IMR-90 (cell line): ENCODE data around the gene NECAB2. TPM values are rescaled to one million over a fixed set of nuclear protein-coding genes. Genes with fewer than 3 reads are reported as not detected.
A peak's percentile ranks its signal among the peaks of the same experiment; 100 is the strongest.

Source experiments
- ATAC-seq: fragments of 200-7000 bp; cut with Tn5 transposase; 2 replicates; pipeline ENCODE4 v1.9.1; 2020; ENCODE audit warnings: low read depth, mild to moderate bottlenecking, moderate library complexity
- BruUV-seq: library from RNA; stranded (reverse); fragments of 400-500 nt; replicated peaks from 2 replicates; lab custom pipeline; 2021; lab: Mats Ljungman, UMichigan
- CTCF ChIA-PET: fragments of 300-600 bp; formaldehyde crosslinking; extraction: SDS; loops from one replicate; lab custom pipeline; 2021; ENCODE audit warnings: antibody characterized with exemption; lab: Yijun Ruan, JAX
- POLR2A ChIA-PET: fragments of 300-600 bp; sonication (Branson Sonifier 250); formaldehyde crosslinking; loops from one replicate; lab custom pipeline; 2022; ENCODE audit warnings: antibody characterized with exemption; ENCODE audit not compliant: unreplicated experiment; lab: Charles Lee
- DNase-seq: peaks from one replicate; pipeline ENCODE4 v3.0.0; 2013
- H2AFZ ChIP-seq: replicated peaks from 2 replicates; pipeline ENCODE3; 2013; ENCODE audit warnings: low read length, mild to moderate bottlenecking; ENCODE audit not compliant: poor library complexity
- H2AK5ac ChIP-seq: 2 replicates; pipeline ENCODE4 v1.6.1; 2013; ENCODE audit warnings: low read depth, low read length, inconsistent platforms
- H2AK9ac ChIP-seq: replicated peaks from 2 replicates; pipeline ENCODE3; 2013; ENCODE audit warnings: mild to moderate bottlenecking, low read depth, low read length, moderate library complexity; ENCODE audit not compliant: poor library complexity
- H2BK120ac ChIP-seq: 2 replicates; pipeline ENCODE4 v1.6.1; 2013; ENCODE audit warnings: low read depth, low read length, inconsistent platforms
- H2BK15ac ChIP-seq: 3 replicates; pipeline ENCODE4 v1.6.1; 2013; ENCODE audit warnings: low read depth, low read length, inconsistent platforms
- H2BK20ac ChIP-seq: 2 replicates; pipeline ENCODE4 v1.6.1; 2013; ENCODE audit warnings: low read depth, mild to moderate bottlenecking, inconsistent platforms, low read length, moderate library complexity
- H2BK5ac ChIP-seq: 2 replicates; pipeline ENCODE4 v1.6.1; 2013; ENCODE audit warnings: mild to moderate bottlenecking, low read depth, low read length, inconsistent platforms; ENCODE audit not compliant: poor library complexity, severe bottlenecking
- H3K14ac ChIP-seq: replicated peaks from 2 replicates; pipeline ENCODE4 v1.6.1; 2013; ENCODE audit warnings: low read depth, low read length, inconsistent platforms
- H3K18ac ChIP-seq: 2 replicates; pipeline ENCODE4 v1.6.1; 2013; ENCODE audit warnings: low read depth, low read length, control low read depth
- H3K23ac ChIP-seq: 2 replicates; pipeline ENCODE4 v1.6.1; 2013; ENCODE audit warnings: low read depth, low read length, inconsistent platforms
- H3K27ac ChIP-seq: 2 replicates; pipeline ENCODE4 v1.5.1; 2013; ENCODE audit warnings: mild to moderate bottlenecking, control low read depth, low read length; ENCODE audit not compliant: insufficient read depth
- H3K27me3 ChIP-seq: 2 replicates; pipeline ENCODE4 v1.6.1; 2013; ENCODE audit warnings: low read length; ENCODE audit not compliant: control insufficient read depth, insufficient read depth
- H3K36me3 ChIP-seq: 2 replicates; pipeline ENCODE4 v1.6.1; 2013; ENCODE audit warnings: low read length, mixed read lengths; ENCODE audit not compliant: control insufficient read depth, insufficient read depth
- H3K4ac ChIP-seq: 2 replicates; pipeline ENCODE4 v1.6.1; 2013; ENCODE audit warnings: low read depth, low read length, inconsistent platforms
- H3K4me1 ChIP-seq: 2 replicates; pipeline ENCODE4 v1.6.1; 2013; ENCODE audit warnings: low read length, mixed read lengths; ENCODE audit not compliant: control insufficient read depth, insufficient read depth
- H3K4me2 ChIP-seq: 2 replicates; pipeline ENCODE4 v1.6.1; 2013; ENCODE audit warnings: low read depth, mild to moderate bottlenecking, control low read depth, low read length, moderate library complexity
- H3K4me3 ChIP-seq: 2 replicates; pipeline ENCODE4 v1.5.1; 2013; ENCODE audit warnings: low read depth, mild to moderate bottlenecking, control low read depth, low read length, moderate library complexity; ENCODE audit not compliant: insufficient read depth
- H3K56ac ChIP-seq: 2 replicates; pipeline ENCODE4 v1.6.1; 2013; ENCODE audit warnings: low read length, inconsistent platforms; ENCODE audit not compliant: insufficient read depth; ENCODE audit errors: extremely low read depth
- H3K79me1 ChIP-seq, 2 experiments: 2 replicates each; pipeline ENCODE4 v1.6.1; 2013; ENCODE audit warnings: low read length in 2 of 2, inconsistent platforms in 1 of 2, low read depth in 1 of 2
- H3K9ac ChIP-seq: 2 replicates; pipeline ENCODE4 v1.6.1; 2013; ENCODE audit warnings: low read depth, low read length, control low read depth
- H3K9me1 ChIP-seq: 2 replicates; pipeline ENCODE4 v1.6.1; 2013; ENCODE audit warnings: low read length, inconsistent platforms; ENCODE audit not compliant: insufficient read depth
- H3K9me3 ChIP-seq: 2 replicates; pipeline ENCODE4 v1.6.1; 2013; ENCODE audit warnings: low read length; ENCODE audit not compliant: control insufficient read depth, insufficient read depth
- H4K20me1 ChIP-seq: 2 replicates; pipeline ENCODE4 v1.6.1; 2013; ENCODE audit warnings: low read length, inconsistent platforms; ENCODE audit not compliant: insufficient read depth
- H4K5ac ChIP-seq: 2 replicates; pipeline ENCODE4 v1.6.1; 2013; ENCODE audit warnings: mild to moderate bottlenecking, low read depth, low read length, control low read depth
- H4K8ac ChIP-seq, 2 experiments: 2 replicates each; pipeline ENCODE4 v1.6.1; 2013; ENCODE audit warnings: low read depth in 2 of 2, low read length in 2 of 2, control low read depth in 1 of 2, inconsistent platforms in 1 of 2
- H4K91ac ChIP-seq: 2 replicates; pipeline ENCODE4 v1.6.1; 2013; ENCODE audit warnings: low read depth, low read length, inconsistent platforms; ENCODE audit not compliant: insufficient read depth
- BHLHE40 ChIP-seq: fragments of 150-350 bp; IDR thresholded peaks from 2 replicates; pipeline ENCODE4 v1.6.1; 2016; ENCODE audit warnings: mild to moderate bottlenecking, low read depth, low read length
- CEBPB ChIP-seq: IDR thresholded peaks from 2 replicates; pipeline ENCODE4 v1.6.1; 2012; ENCODE audit warnings: low read depth, low read length, improper control_type of control experiment
- CHD1 ChIP-seq: IDR thresholded peaks from 2 replicates; pipeline ENCODE4 v1.6.1; 2012; ENCODE audit warnings: low read depth, low read length, improper control_type of control experiment
- FOS ChIP-seq: fragments of 150-350 bp; IDR thresholded peaks from 2 replicates; pipeline ENCODE4 v1.6.1; 2016; ENCODE audit warnings: low read depth, low read length
- MAFK ChIP-seq: IDR thresholded peaks from 2 replicates; pipeline ENCODE4 v1.6.1; 2012; ENCODE audit warnings: low read depth, low read length, improper control_type of control experiment
- MAZ ChIP-seq: IDR thresholded peaks from 2 replicates; pipeline ENCODE4 v1.6.1; 2012; ENCODE audit warnings: low read depth, mild to moderate bottlenecking, low read length, improper control_type of control experiment, moderate library complexity, borderline replicate concordance
- MXI1 ChIP-seq: IDR thresholded peaks from 2 replicates; pipeline ENCODE4 v1.6.1; 2012; ENCODE audit warnings: low read depth, mild to moderate bottlenecking, low read length, moderate library complexity, borderline replicate concordance
- NFE2L2 ChIP-seq: fragments of 150-350 bp; IDR thresholded peaks from 2 replicates; pipeline ENCODE4 v1.6.1; 2016; ENCODE audit warnings: low read depth, mild to moderate bottlenecking, low read length
- POLR2A ChIP-seq: IDR thresholded peaks from 2 replicates; pipeline ENCODE4 v1.6.1; 2012; ENCODE audit warnings: mild to moderate bottlenecking, low read depth, low read length
- RAD21 ChIP-seq: IDR thresholded peaks from 2 replicates; pipeline ENCODE4 v1.6.1; 2012; ENCODE audit warnings: low read length, improper control_type of control experiment
- RCOR1 ChIP-seq: IDR thresholded peaks from 2 replicates; pipeline ENCODE4 v1.6.1; 2012; ENCODE audit warnings: mild to moderate bottlenecking, low read length, improper control_type of control experiment; ENCODE audit not compliant: insufficient replicate concordance
- RFX5 ChIP-seq: IDR thresholded peaks from 2 replicates; pipeline ENCODE4 v1.8.0; 2012; ENCODE audit warnings: low read depth, mild to moderate bottlenecking, low read length, moderate library complexity
- SMC3 ChIP-seq: fragments of 150-350 bp; IDR thresholded peaks from 2 replicates; pipeline ENCODE4 v1.6.1; 2016; ENCODE audit warnings: low read depth, mild to moderate bottlenecking, antibody characterized with exemption, low read length, moderate library complexity
- USF2 ChIP-seq: fragments of 150-350 bp; IDR thresholded peaks from 2 replicates; pipeline ENCODE4 v1.6.1; 2017; ENCODE audit warnings: mild to moderate bottlenecking, antibody characterized with exemption, low read length, low read depth
- WGBS, 2 experiments: methylation state at CpG; one replicate each; pipeline versions ENCODE4 v1.1.5 to v1.1.7; 2013; ENCODE audit warnings: missing lambda C conversion rate in 2 of 2; ENCODE audit not compliant: insufficient read length in 1 of 2; ENCODE audit errors: extremely low coverage in 2 of 2; 5-methylcytosine and 5-hydroxymethylcytosine counted together
- dilution Hi-C: fragments of 300-500 bp; cut with HindIII; formaldehyde crosslinking; loops from one replicate; pipeline ENCODE4 v1.14.3; 2018; ENCODE audit warnings: low sequenced_read_pairs; ENCODE audit not compliant: unreplicated experiment
- in situ Hi-C: fragments of 300-500 bp; cut with MboI; formaldehyde crosslinking; loops from 3 replicates; pipeline ENCODE4 v1.14.3; 2019; ENCODE audit warnings: low sequenced_read_pairs, inconsistent platforms, mixed read lengths
- intact Hi-C: fragments of 100-400 bp; cut with micrococcal nuclease; formaldehyde crosslinking; loops from 2 replicates; pipeline ENCODE4 v1.10.0; 2022
- polyA plus RNA-seq, 3 experiments: library from polyadenylated mRNA; depleted of rRNA; stranded (reverse); fragments of >200 nt; gene quantifications; 2 replicates each; pipeline ENCODE4 v1.2.3, GENCODE V29; 2012; ENCODE audit warnings: low replicate concordance in 1 of 3
- total RNA-seq: library from RNA; depleted of rRNA; stranded (reverse); fragments of >200 nt; gene quantifications from 2 replicates; pipeline ENCODE4 v1.2.3, GENCODE V29; 2012
- TF ChIP-seq, protein P1 (sequence below): fragments of 150-350 bp; IDR thresholded peaks from 2 replicates; pipeline ENCODE4 v1.6.1; 2016; ENCODE audit warnings: low read depth, mild to moderate bottlenecking, low read length, moderate library complexity, borderline replicate concordance
- TF ChIP-seq, protein P2 (sequence below): conservative IDR thresholded peaks from 2 replicates; pipeline ENCODE4 v1.5.1; 2012; ENCODE audit warnings: mild to moderate bottlenecking, low read depth, low read length, improper control_type of control experiment

Gene NECAB2
- total and polyA plus RNA-seq, 2 of the 4 experiments (the other 2 are of a cell fraction): 0.27 TPM; not detected in 1

GRCh38 chr16:83946781-83947566, 21.1 kb upstream of the NECAB2 start:
- Histone ChIP-seq H3K79me1 (no peaks in the 10 kb centered on the region), H2AFZ (no peak overlapping the region), H2AK5ac (no peak overlapping the region), H3K9me3 (no peaks in the 10 kb centered on the region), H3K27me3 (no peaks in the 10 kb centered on the region), H2BK15ac (no peak overlapping the region), H3K9me1 (peaks cover 4% of the 10 kb centered on the region), H3K4me1 (no peaks in the 10 kb centered on the region), H3K4me2 (no peak overlapping the region), H3K36me3 (no peaks in the 10 kb centered on the region), H3K4me3 (no peak overlapping the region), H4K8ac (no peak overlapping the region), H2BK120ac (no peak overlapping the region), H4K91ac (no peak overlapping the region), H3K27ac (no peak overlapping the region), H3K23ac (no peak overlapping the region), H2BK20ac (no peak overlapping the region), H3K18ac (no peak overlapping the region), H2AK9ac (peak overlapping the region; percentile 72), H3K9ac (no peak overlapping the region), H4K5ac (no peak overlapping the region), H3K4ac (no peak overlapping the region), H3K14ac (no peak overlapping the region), H3K56ac (no peak overlapping the region), H4K20me1 (no peaks in the 10 kb centered on the region), H2BK5ac (no peak overlapping the region)
- DNase-seq (no peak), ATAC-seq (no peak)
- WGBS, 2 experiments: 90% methylated on average over 7 of the region's 21 CpGs; no CpG with 5 or more reads in 1 of the 2 experiments
- intact Hi-C loops: no loop called here
- CTCF ChIA-PET: no interaction called here
- dilution Hi-C loops: no loop called here
- in situ Hi-C loops: no loop called here
- POLR2A ChIA-PET: no interaction called here
- BruUV-seq: no TSS peak
- TF ChIP-seq, protein P1, sequence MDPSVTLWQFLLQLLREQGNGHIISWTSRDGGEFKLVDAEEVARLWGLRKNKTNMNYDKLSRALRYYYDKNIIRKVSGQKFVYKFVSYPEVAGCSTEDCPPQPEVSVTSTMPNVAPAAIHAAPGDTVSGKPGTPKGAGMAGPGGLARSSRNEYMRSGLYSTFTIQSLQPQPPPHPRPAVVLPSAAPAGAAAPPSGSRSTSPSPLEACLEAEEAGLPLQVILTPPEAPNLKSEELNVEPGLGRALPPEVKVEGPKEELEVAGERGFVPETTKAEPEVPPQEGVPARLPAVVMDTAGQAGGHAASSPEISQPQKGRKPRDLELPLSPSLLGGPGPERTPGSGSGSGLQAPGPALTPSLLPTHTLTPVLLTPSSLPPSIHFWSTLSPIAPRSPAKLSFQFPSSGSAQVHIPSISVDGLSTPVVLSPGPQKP: no peak
- TF ChIP-seq, protein P2, sequence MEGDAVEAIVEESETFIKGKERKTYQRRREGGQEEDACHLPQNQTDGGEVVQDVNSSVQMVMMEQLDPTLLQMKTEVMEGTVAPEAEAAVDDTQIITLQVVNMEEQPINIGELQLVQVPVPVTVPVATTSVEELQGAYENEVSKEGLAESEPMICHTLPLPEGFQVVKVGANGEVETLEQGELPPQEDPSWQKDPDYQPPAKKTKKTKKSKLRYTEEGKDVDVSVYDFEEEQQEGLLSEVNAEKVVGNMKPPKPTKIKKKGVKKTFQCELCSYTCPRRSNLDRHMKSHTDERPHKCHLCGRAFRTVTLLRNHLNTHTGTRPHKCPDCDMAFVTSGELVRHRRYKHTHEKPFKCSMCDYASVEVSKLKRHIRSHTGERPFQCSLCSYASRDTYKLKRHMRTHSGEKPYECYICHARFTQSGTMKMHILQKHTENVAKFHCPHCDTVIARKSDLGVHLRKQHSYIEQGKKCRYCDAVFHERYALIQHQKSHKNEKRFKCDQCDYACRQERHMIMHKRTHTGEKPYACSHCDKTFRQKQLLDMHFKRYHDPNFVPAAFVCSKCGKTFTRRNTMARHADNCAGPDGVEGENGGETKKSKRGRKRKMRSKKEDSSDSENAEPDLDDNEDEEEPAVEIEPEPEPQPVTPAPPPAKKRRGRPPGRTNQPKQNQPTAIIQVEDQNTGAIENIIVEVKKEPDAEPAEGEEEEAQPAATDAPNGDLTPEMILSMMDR: no peak
- TF ChIP-seq CEBPB (no peak), NFE2L2 (no peak), POLR2A (no peak), USF2 (no peak), CHD1 (no peak), RCOR1 (no peak), MXI1 (no peak), RFX5 (no peak), MAFK (no peak), FOS (no peak), SMC3 (no peak), MAZ (no peak), RAD21 (no peak), BHLHE40 (no peak)
